ENCODE results near the gene GAP43. TPM values are rescaled to one million over a fixed set of nuclear protein-coding genes. Genes with fewer than 3 reads are reported as not detected.

Gene GAP43
- total and polyA plus RNA-seq, 10 donors, result 0.14 to 0.38 (median 0.20) TPM; not detected in 7

DNA sequence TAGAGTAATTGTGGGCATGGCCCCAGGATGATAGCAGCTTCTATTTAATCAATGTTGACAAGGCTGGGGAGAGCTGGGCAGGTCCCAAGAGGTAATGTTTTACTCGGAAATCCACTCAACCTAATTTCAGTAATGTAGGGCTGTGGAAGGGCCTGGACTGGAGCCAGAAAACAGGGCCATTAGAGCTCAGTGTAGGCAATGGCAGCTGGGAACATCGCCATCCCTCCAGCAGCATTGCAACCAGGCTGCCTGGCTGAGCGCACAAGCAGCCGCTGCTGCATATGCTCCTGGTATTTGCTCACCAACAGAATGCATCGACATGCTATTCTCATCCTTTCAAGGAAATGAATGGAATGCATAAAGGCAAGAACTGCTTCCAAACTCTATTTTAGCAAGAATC is 90.0 kb downstream of the GAP43 start:
- Histone ChIP-seq H3K27me3 (replicated peaks in 1 of 7) (no peaks in the 10 kb centered on the region), H3K4me1 (no peaks in the 10 kb centered on the region), H3K36me3 (no peaks in the 10 kb centered on the region), H3K4me3 (no peak overlapping the region), H3K9me3 (no peaks in the 10 kb centered on the region), H3K27ac (no peak overlapping the region)
- no peak for DNase-seq
- WGBS, 5 donors, result 85 to 96% (median 88%) methylated on average over 5 of the region's 5 CpGs
- TF ChIP-seq CTCF (IDR thresholded peaks at IDR 0.05 in 8 of 11, conservative IDR thresholded peaks at IDR 0.05 in 3 of 11), result no peak
- no peak for TF ChIP-seq POLR2AphosphoS5 (IDR thresholded peaks at IDR 0.05)
- TF ChIP-seq POLR2A (IDR thresholded peaks at IDR 0.05), result no peak
- intact Hi-C loops (cut with DNase I; ENCODE audit: low total_unique reads), result no loop called here

DNA sequence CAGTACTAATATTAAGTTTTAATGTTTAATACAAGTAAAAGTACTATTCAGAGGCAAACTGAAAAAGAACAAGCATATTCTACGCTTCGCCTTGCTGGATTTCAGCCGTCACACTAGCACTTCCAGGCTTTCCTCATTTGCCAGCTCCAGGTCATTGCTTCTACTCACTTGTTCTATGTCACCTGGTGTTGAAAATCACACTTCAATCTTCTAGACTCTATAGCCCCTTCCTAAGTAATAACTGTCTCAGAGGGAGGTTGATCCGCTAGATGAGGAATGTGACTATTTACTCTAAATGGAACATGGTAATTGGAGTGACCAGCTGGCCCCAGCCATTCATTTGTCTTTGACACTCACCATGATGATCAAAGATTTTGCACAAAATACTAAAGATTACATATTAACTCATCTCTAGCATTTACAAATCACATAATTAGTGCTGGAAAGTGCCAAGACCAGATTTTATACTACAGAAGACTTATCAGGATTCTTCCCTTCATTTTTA is 92.0 kb downstream of the GAP43 start:
- H3K27me3 ChIP-seq (replicated peaks in 1 of 7), result no peaks in the 10 kb centered on the region
- H3K9me3 ChIP-seq, result no peaks in the 10 kb centered on the region
- 81 to 95% (median 93%) methylated on average over 4 of the region's 4 CpGs for WGBS, 5 donors
- H3K36me3 ChIP-seq, result no peaks in the 10 kb centered on the region
- H3K4me3 ChIP-seq, result no peak overlapping the region
- DNase-seq, result no peak
- no peak overlapping the region for H3K27ac ChIP-seq
- intact Hi-C loops (cut with DNase I; ENCODE audit: low total_unique reads), result no loop called here
- TF ChIP-seq CTCF (IDR thresholded peaks at IDR 0.05 in 8 of 11, conservative IDR thresholded peaks at IDR 0.05 in 3 of 11), result no peak
- TF ChIP-seq POLR2AphosphoS5 (IDR thresholded peaks at IDR 0.05), result no peak
- no peak for TF ChIP-seq POLR2A (IDR thresholded peaks at IDR 0.05)
- H3K4me1 ChIP-seq, result no peaks in the 10 kb centered on the region

GRCh38 chr3:115720983-115721382 is 97.7 kb downstream of the GAP43 start:
- no peak overlapping the region for H3K4me3 ChIP-seq
- intact Hi-C loops (cut with DNase I; ENCODE audit: low total_unique reads), result no loop called here
- 75 to 79% (median 78%) methylated on average over 4 of the region's 4 CpGs for WGBS, 5 donors
- no peaks in the 10 kb centered on the region for H3K4me1 ChIP-seq
- H3K9me3 ChIP-seq, result no peaks in the 10 kb centered on the region
- no peak overlapping the region for H3K27ac ChIP-seq
- TF ChIP-seq POLR2A (IDR thresholded peaks at IDR 0.05), result no peak
- no peak for TF ChIP-seq POLR2AphosphoS5 (IDR thresholded peaks at IDR 0.05)
- no peak for TF ChIP-seq CTCF (IDR thresholded peaks at IDR 0.05 in 8 of 11, conservative IDR thresholded peaks at IDR 0.05 in 3 of 11)
- H3K36me3 ChIP-seq, result no peaks in the 10 kb centered on the region
- H3K27me3 ChIP-seq (replicated peaks in 1 of 7), result no peaks in the 10 kb centered on the region
- DNase-seq, result no peak

DNA sequence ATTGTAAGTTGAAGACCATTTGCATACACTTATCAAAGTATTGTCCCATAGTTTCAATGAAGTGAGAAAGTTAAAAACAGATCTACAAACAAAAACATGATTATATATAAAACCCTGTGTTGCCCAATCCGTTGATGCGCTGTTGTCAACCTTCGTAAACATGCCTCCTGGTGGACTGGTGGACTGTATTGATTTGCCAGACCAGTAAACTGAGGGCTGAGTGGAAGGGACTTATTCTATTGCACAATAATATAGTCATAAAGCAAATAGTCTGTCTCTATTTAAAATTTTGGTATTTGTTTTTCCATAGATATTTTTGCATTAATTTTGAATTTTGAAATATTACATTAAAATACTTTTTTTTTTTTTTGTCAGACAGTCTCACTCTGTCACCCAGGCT is 102.5 kb downstream of the GAP43 start:
- intact Hi-C loops (cut with DNase I; ENCODE audit: low total_unique reads), result no loop called here
- H3K9me3 ChIP-seq, result peaks cover 0 to 7% (median 0%) of the 10 kb centered on the region in 8 donors
- TF ChIP-seq POLR2A (IDR thresholded peaks at IDR 0.05), result no peak
- 93 to 99% (median 96%) methylated on average over 3 of the region's 3 CpGs for WGBS, 5 donors
- DNase-seq, result no peak
- no peaks in the 10 kb centered on the region for H3K36me3 ChIP-seq
- H3K27ac ChIP-seq, result no peak overlapping the region
- H3K27me3 ChIP-seq (replicated peaks in 1 of 7), result no peaks in the 10 kb centered on the region
- H3K4me1 ChIP-seq, result no peaks in the 10 kb centered on the region
- H3K4me3 ChIP-seq, result no peak overlapping the region

DNA sequence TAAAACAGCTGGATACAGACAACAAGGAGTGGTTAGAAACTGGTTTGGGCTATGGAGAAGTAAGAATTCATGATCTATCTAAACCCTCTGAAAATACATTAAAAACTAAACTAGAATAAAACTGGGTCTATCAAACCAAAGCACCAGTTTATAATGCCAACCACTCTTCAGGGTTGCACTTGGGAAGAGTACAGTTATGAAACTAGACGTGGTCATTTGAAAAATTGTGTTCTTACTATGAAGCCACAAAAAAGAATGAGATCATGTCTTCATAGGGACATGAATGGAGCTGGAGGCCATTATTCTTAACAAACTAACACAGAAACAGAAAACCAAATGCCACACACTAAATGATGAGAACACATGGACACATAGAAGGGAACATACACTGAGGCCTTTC is 103.8 kb downstream of the GAP43 start:
- H3K9me3 ChIP-seq, result peaks cover 0 to 12% (median 0%) of the 10 kb centered on the region in 8 donors
- H3K27me3 ChIP-seq (replicated peaks in 1 of 7), result no peaks in the 10 kb centered on the region
- intact Hi-C loops (cut with DNase I; ENCODE audit: low total_unique reads), result no loop called here
- H3K4me1 ChIP-seq, result no peaks in the 10 kb centered on the region
- TF ChIP-seq POLR2AphosphoS5 (IDR thresholded peaks at IDR 0.05) (no peak), POLR2A (IDR thresholded peaks at IDR 0.05) (no peak), CTCF (IDR thresholded peaks at IDR 0.05 in 8 of 11, conservative IDR thresholded peaks at IDR 0.05 in 3 of 11) (no peak)
- no peak for DNase-seq
- H3K27ac ChIP-seq, result no peak overlapping the region
- 62 to 79% (median 72%) methylated on average over 1 of the region's 1 CpG for WGBS, 5 donors
- no peaks in the 10 kb centered on the region for H3K36me3 ChIP-seq
- H3K4me3 ChIP-seq, result no peak overlapping the region
